Measurements from ENCODE around the gene GNAI1. TPM values are rescaled to one million over a fixed set of nuclear protein-coding genes. Genes with fewer than 3 reads are reported as not detected.

The GNAI1 gene
- total RNA-seq, 1 donor = 73.8 TPM

DNA sequence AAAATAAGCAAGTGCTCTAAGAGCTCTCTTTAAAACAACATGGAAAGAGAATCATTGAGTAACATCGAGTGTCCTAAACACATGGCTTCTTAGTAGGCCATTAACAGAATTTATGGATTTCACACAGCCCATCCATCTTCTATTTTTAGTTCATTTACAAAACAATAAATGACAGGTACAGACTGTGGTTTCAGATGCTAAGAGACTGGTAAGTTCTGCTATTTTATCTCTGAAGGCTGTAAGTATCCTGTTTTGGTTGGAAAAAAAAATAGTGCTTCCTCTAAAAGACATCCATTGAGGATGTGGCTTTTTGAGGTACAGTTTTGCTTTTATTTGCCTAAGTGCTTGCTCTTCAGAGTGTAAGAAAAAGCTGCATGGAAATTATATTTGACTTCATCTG is 27.4 kb upstream of the GNAI1 start:
- TF ChIP-seq, protein P1, sequence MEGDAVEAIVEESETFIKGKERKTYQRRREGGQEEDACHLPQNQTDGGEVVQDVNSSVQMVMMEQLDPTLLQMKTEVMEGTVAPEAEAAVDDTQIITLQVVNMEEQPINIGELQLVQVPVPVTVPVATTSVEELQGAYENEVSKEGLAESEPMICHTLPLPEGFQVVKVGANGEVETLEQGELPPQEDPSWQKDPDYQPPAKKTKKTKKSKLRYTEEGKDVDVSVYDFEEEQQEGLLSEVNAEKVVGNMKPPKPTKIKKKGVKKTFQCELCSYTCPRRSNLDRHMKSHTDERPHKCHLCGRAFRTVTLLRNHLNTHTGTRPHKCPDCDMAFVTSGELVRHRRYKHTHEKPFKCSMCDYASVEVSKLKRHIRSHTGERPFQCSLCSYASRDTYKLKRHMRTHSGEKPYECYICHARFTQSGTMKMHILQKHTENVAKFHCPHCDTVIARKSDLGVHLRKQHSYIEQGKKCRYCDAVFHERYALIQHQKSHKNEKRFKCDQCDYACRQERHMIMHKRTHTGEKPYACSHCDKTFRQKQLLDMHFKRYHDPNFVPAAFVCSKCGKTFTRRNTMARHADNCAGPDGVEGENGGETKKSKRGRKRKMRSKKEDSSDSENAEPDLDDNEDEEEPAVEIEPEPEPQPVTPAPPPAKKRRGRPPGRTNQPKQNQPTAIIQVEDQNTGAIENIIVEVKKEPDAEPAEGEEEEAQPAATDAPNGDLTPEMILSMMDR (IDR thresholded peaks at IDR 0.05; ENCODE audit: insufficient read depth, low read depth, low read length) = no peak
- DNase-seq (ENCODE audit: low read depth) = no peak

DNA sequence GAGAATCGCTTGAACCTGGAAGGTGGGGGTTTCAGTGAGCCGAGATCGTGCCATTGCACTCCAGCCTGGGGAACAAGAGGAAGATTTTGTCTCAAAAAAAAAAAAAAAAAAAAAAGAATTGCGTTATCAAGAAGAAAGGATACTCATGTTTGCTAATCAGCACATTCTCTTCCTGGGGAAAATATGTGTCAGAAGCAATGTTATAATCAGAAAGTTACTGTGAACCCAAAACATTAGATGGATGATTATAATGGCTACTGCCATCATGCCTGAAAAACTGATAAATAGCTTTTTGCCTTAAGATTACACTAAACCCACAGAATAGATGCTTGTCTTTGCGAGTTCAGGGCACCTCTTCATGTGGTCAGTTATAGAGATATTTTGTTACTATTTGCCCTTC is 24.3 kb upstream of the GNAI1 start:
- no peak overlapping the region for H3K4me3 ChIP-seq (ENCODE audit: low read depth, low read length)
- TF ChIP-seq, protein P1 (IDR thresholded peaks at IDR 0.05; ENCODE audit: insufficient read depth, low read depth, low read length) = no peak
- DNase-seq (ENCODE audit: low read depth) = no peak

More for the DNA sequence above, 27.4 kb upstream of the GNAI1 start:
- no peak overlapping the region for H3K4me3 ChIP-seq (ENCODE audit: low read depth, low read length)

DNA sequence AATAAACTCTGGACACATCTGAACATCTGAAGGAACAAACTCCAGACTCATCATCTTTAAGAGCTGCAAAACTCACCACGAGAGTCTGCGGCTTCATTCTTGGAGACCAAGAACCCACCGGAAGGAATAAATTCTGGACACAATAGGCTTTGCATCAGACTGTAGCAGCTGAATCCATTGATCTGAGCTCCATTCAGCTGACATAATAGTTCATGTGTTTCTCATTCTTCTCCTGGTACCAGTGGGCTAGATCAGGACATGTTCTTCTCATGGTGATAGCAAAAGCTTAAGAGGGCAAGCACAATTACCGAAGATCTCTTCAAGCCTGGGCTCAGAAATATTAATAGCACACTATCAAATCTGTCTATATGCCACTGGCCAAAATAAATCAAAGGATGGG is 20.5 kb upstream of the GNAI1 start:
- TF ChIP-seq, protein P1 (IDR thresholded peaks at IDR 0.05; ENCODE audit: insufficient read depth, low read depth, low read length) = no peak
- DNase-seq (ENCODE audit: low read depth) = no peak
- no peak overlapping the region for H3K4me3 ChIP-seq (ENCODE audit: low read depth, low read length)

DNA sequence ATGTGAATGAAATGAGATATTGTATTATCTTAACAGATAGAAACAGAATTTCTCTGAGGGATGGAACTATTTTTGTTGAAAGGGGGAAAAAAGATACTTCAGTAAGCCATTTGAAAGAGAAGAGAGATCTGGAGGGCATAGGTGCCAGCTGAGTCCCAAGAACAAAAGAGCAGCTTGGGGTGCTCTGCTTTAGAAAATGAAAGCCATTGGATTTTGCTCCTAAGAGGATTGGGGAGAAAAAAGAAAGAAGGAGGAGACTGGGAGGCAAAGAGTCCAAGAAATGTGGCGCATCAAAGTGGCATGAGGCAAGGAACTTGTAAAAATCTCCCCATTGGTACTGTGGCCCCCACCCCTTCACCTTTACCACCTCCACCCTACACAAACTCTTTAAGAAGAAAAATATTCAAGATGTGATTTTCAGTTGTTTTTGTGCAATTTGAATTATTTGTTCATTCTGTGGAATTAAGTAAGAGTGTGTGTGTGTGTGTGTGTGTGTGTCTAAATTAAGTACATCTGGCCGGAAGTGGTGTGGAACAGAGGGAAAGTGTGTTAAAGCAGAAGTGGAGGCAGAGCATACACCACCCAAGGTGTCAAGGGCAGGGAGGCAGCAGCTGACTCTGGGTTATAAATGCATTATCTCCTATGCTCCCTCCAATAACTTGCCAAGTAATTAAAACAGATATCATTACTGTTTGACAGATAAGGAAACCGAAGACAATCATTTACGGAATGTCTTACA is 9.9 kb upstream of the GNAI1 start:
- H3K4me3 ChIP-seq (ENCODE audit: low read depth, low read length) = no peak overlapping the region
- TF ChIP-seq, protein P1 (IDR thresholded peaks at IDR 0.05; ENCODE audit: insufficient read depth, low read depth, low read length) = no peak
- DNase-seq (ENCODE audit: low read depth) = no peak

DNA sequence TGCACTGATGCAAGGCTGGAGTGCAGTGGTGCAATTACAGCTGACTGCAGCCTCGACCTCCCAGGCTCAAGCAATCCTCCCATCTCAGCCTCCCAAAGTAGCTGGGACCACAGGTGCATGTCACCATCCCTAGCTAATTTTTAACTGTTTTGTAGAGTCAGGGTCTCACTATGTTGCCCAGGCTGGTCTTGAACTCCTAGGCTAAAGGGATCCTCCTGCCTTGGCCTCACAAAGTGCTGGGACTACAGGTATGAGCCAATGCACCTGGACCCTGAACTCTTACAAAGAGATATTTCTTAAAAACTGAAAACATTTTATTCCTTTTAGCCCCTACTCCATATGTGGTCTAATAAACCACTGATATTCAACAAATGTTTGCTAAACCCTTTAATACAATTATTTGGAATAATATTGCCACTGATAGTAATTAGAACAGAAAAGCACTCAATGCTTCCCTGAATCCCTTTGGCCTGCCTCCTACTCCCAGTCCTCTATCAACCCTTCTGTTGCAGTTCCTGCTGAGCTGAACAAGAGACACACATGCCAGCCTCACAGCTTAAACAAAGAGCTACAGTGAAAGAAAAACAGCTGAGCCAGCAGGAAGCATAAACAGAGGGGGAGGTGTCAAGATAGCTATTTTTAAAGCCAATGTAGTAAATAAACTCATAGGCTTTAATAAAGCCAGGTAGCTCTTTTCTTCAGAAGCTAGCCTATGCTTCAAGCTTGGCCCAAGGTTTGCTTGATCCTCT is 7.0 kb upstream of the GNAI1 start:
- DNase-seq (ENCODE audit: low read depth) = no peak
- H3K4me3 ChIP-seq (ENCODE audit: low read depth, low read length) = no peak overlapping the region
- TF ChIP-seq, protein P1 (IDR thresholded peaks at IDR 0.05; ENCODE audit: insufficient read depth, low read depth, low read length) = no peak

DNA sequence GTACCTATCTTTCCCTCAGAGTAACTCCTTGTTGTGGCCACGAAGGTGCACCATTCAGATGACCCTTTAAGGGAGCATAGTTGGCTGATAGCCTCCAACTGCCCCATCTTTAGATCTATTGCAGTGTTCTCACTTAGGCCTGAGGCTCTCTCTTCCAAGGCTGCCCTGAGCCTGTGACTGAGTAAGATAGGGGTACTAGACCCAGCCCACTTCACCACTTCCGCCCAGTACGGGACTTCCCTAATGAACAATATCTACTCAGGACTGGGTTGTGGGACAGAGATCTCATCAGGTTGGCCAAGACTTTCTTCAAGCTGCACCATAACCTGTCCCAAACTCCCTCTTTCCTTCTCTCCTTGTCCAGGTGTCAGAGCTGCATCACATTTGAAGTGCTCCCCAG is 5.7 kb upstream of the GNAI1 start:
- no peak overlapping the region for H3K4me3 ChIP-seq (ENCODE audit: low read depth, low read length)
- DNase-seq (ENCODE audit: low read depth) = no peak
- TF ChIP-seq, protein P1 (IDR thresholded peaks at IDR 0.05; ENCODE audit: insufficient read depth, low read depth, low read length) = no peak

Data from fibroblast of villous mesenchyme (primary cell).